ENCODE results near the gene LUZP2.

Gene LUZP2

DNA sequence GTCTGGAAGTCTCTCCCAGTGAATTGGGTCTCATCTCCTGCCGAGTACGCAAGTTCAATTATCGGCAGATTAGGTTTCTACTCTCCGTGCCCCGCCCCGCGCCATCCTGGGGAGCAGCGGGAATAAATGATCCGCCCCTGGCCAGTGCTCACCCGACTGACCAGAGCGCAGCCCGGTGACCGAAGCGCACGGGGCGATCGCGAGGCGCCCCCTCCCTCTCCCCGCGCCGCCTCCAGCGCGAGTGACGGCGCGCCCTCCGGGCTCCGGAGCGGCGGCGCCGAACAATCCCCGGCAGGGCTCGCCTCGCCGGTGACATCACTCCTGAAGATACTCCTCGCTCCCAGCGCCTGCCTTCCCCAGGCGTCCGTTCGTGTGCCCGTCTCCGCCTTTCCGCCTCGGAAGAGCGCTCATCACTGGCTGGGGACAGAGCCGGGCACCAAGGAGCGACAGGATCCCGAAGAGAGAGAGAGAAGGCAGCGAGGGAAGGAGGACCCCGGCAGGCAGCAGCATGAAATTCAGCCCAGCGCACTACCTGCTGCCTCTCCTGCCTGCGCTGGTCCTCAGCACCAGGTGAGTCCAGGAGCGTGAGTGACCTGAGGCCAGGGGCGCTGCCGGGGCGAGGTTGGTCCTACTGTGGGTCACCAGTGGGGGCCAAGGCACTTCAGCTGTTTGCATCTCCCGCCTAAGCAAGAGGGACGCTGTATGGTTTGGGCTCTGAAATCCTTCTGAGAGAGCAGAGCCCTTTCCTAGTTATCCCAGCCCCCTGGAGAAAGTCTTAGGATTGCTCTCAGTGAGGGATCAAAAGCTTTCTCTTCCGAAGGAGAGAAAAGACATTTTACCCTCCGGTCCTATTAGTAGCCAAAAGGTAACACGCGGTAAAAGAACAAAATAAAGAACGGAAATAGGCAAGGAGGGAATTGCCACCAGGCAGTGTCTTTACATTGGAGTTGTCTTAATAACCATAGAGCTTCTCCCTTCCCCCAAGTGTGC, at the start of gene LUZP2:
TSS of gene LUZP2 (plus strand) at position 318 of the 990 bp plus-strand sequence.
- no peak for DNase-seq

- no peak for DNase-seq
Observed at GRCh38 chr11:24453129-24453718, 43.6 kb upstream of the LUZP2 start.

DNA sequence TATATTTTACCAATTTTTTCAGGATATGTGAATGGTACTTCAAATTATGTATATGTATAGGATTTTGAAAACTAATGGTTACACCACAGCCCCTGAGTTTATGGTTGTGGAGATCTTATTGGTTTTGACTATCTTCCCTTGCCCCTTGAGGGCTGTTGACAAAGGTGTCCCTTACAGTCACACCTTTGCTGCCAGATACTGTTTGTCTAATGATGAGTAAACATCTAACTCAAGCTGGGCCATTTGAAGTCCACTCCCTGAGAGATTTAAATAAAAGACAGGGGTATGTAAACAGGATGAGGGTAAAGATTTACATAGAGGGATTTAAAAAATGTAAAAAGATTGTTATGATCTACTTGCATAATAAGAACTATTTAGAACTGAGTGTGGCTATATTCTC, 38.9 kb upstream of the LUZP2 start:
- DNase-seq, result no peak

GRCh38 chr11:24470431-24470830, 26.4 kb upstream of the LUZP2 start:
- no peak for DNase-seq

- DNase-seq, result no peak
Observed at GRCh38 chr11:24471084-24471483, 25.8 kb upstream of the LUZP2 start.

DNA sequence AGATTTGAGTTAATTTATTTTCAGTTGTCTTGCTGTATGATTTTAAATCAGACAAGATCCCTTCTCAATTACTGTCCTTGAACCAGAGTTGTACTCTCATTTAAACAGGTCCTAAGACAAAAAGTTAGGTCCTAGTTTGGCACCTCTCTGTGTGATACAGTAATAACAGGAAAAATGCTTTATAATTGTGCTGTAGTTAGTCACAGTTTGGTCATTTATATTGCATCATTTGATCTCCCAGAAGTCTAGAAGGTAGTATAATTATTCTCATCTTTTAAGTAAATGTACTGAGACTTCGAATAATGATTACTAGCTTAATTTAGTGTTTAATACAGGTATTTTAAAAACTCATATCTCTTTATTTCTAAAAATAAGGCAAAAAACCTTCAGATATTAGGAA, 18.1 kb upstream of the LUZP2 start:
- no peak for DNase-seq

- no peak for DNase-seq
Observed at GRCh38 chr11:24489477-24489876, 7.4 kb upstream of the LUZP2 start.

- DNase-seq, result no peak
Observed at GRCh38 chr11:24496386-24496735, 492 bp upstream of the LUZP2 start.

DNA sequence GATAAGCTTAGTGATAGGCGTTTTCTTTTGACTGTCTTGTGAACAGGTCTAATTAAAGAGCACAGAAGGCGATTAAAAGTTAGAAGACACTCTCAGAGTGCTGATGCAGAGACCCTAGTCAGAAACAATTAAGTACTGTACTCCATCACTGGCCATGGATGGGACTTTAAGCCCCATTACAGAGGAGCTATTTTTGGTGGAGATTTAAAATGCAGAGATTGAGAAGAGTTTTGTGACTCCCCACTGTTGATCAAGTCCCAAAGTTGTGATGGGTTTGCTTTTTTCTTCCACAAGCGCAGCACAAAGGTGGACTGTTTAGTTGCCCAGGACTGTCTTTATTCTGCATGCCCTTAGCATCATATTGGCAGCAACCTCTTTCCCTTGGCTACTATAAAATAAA, 978 bp downstream of the LUZP2 start:
- no peak for DNase-seq

- DNase-seq, result no peak
Observed at GRCh38 chr11:24502425-24502824, 5.6 kb downstream of the LUZP2 start.

GRCh38 chr11:24509114-24509513, 12.3 kb downstream of the LUZP2 start:
- DNase-seq, result no peak

GRCh38 chr11:24511511-24511910, 14.7 kb downstream of the LUZP2 start:
- DNase-seq, result no peak

DNA sequence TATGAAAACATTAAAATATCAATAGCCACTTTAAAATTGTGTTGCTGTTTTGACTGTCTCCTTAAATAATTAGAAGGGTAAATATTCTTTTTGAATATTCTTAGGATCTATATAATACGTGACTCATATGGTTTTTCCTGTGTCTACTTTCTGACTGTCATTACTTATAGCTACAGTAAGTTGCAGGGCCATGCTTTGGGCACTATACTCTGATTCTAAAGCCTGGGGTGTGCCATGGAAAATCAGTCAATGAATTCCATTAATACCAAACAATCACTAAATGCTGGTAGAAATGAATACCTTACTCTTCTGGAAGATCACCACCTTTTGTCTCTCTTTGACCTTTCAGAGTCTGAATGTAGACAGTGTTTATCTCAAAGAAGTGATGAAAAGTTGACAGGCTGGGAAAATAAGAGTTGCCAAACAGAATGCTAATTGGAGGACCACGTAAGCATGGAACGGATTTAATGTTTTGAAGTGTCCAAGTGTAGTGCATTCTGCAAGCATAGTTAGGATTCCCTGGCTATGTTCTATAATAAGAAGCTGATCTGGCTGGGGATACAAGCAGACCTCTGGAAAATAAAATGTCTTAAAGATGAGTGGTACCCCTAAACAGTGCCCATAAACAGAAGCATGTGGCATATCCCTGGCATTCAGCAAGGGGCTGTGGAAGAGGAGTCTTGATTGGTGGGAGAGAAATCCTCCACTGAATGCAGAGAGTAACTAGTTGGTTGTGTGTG, 16.8 kb downstream of the LUZP2 start:
- no peak for DNase-seq

GRCh38 chr11:24514219-24514594, 17.4 kb downstream of the LUZP2 start:
- no peak for DNase-seq

GRCh38 chr11:24515632-24516031, 18.8 kb downstream of the LUZP2 start:
- DNase-seq, result no peak

DNA sequence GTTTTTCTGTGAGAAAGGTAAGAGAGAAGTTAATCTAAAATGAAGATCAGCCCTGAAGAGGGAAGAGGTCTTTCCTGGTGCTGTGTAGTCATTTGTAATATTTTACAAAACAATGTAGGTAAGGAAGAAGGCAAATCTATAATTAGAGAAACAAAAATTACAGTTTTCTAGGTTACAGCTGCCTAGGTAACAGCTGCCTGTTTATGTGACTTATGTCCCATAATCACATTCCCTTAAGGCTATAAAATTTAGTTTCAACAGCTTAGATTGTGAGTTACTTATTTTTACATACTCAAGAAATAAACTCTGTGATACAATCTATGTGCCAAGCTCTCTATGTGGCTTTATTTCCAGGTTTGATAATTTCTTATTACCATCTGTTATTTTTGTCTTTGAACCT, 19.8 kb downstream of the LUZP2 start:
- no peak for DNase-seq

GRCh38 chr11:24521601-24522000, 24.7 kb downstream of the LUZP2 start:
- DNase-seq, result no peak

DNA sequence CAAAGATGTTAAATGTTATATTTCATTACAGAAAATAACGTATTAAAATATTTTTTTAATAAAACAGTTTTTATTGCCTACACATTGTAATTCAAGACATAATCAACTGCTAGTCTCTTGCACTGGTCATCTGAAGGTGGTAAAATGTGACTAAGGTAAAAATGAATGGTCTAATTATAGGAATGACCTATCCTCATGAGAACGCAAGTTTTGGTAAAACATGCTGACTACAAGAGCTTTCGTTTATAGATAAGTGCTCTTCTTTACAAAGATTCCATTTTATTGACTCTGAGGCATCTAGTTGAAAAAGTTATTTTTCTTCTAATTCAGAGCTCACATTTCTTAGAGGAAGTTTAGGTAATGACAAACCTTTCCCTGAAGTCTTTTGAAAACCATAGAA, 27.3 kb downstream of the LUZP2 start:
- DNase-seq, result no peak

- no peak for DNase-seq
Observed at GRCh38 chr11:24531528-24531927, 34.7 kb downstream of the LUZP2 start.

- no peak for DNase-seq
Observed at GRCh38 chr11:24543771-24544170, 46.9 kb downstream of the LUZP2 start.

- DNase-seq, result no peak
Observed at GRCh38 chr11:24556693-24557092, 59.8 kb downstream of the LUZP2 start.

GRCh38 chr11:24559315-24559714, 62.5 kb downstream of the LUZP2 start:
- DNase-seq, result no peak

GRCh38 chr11:24560324-24560723, 63.5 kb downstream of the LUZP2 start:
- no peak for DNase-seq

DNA sequence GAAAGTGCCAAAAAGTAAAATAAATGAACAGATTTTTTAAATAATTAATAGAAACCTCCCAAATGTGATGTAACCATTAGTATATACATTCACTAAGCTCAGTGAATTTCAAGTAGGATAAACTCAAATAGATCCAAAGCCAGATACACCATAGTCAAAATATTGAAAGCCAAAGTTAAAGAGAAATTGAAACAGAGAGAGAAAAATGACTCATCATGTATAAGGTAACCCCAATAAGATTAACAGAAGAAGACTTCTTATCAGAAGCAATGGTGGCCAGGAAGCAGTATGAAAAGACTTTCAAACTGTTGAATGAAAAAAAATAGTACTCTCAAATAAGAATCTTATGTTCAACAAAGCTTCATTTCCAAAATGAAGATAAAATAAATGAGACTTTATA, 70.5 kb downstream of the LUZP2 start:
- no peak for DNase-seq
